ENCODE data around the gene DUSP5.
A peak's percentile ranks its signal among the peaks of the same experiment; 100 is the strongest.

The DUSP5 gene

GRCh38 chr10:110502851-110503301 lies 5.2 kb downstream of the DUSP5 start:
- H3K4me3 ChIP-seq (ENCODE audit: low read depth, low read length), result no peak overlapping the region
- H3K36me3 ChIP-seq, result peaks cover 55% of the 10 kb centered on the region
- no peaks in the 10 kb centered on the region for H3K27me3 ChIP-seq (ENCODE audit: insufficient read depth, low read depth, severe bottlenecking)
- peak overlapping the region; percentile 50 for H3K27ac ChIP-seq
- TF ChIP-seq CTCF (IDR thresholded peaks at IDR 0.05; ENCODE audit: low read depth, low read length), result no peak
- no peak for DNase-seq
- no peaks in the 10 kb centered on the region for H3K9me3 ChIP-seq (ENCODE audit: severe bottlenecking)

GRCh38 chr10:110503528-110504110 lies 5.9 kb downstream of the DUSP5 start:
- no peak for DNase-seq
- Histone ChIP-seq H3K27ac (peak overlapping the region; percentile 34; the same call in 1 of the 2 replicates), H3K27me3 (ENCODE audit: insufficient read depth, low read depth, severe bottlenecking) (no peaks in the 10 kb centered on the region), H3K36me3 (peaks cover 63% of the 10 kb centered on the region), H3K4me3 (ENCODE audit: low read depth, low read length) (no peak overlapping the region), H3K9me3 (ENCODE audit: severe bottlenecking) (no peaks in the 10 kb centered on the region)
- no peak for TF ChIP-seq CTCF (IDR thresholded peaks at IDR 0.05; ENCODE audit: low read depth, low read length)

GRCh38 chr10:110504111-110504735 lies 6.5 kb downstream of the DUSP5 start:
- peaks cover 69% of the 10 kb centered on the region for H3K36me3 ChIP-seq
- H3K4me3 ChIP-seq (ENCODE audit: low read depth, low read length), result no peak overlapping the region
- H3K9me3 ChIP-seq (ENCODE audit: severe bottlenecking), result no peaks in the 10 kb centered on the region
- H3K27ac ChIP-seq, result peak overlapping the region; percentile 34
- TF ChIP-seq CTCF (IDR thresholded peaks at IDR 0.05; ENCODE audit: low read depth, low read length), result no peak
- no peaks in the 10 kb centered on the region for H3K27me3 ChIP-seq (ENCODE audit: insufficient read depth, low read depth, severe bottlenecking)
- no peak for DNase-seq

- Histone ChIP-seq H3K4me3 (ENCODE audit: low read depth, low read length) (no peak overlapping the region), H3K36me3 (peaks cover 77% of the 10 kb centered on the region), H3K27ac (no peak overlapping the region)
These were observed 7.5 kb downstream of the DUSP5 start for GRCh38 chr10:110505130-110505770.

GRCh38 chr10:110506448-110506847 lies 8.7 kb downstream of the DUSP5 start:
- Histone ChIP-seq H3K4me3 (ENCODE audit: low read depth, low read length) (no peak overlapping the region), H3K9me3 (ENCODE audit: severe bottlenecking) (no peaks in the 10 kb centered on the region), H3K27me3 (ENCODE audit: insufficient read depth, low read depth, severe bottlenecking) (no peaks in the 10 kb centered on the region), H3K36me3 (peaks cover 89% of the 10 kb centered on the region), H3K27ac (no peak overlapping the region)
- no peak for DNase-seq
- no peak for TF ChIP-seq CTCF (IDR thresholded peaks at IDR 0.05; ENCODE audit: low read depth, low read length)

More at GRCh38 chr10:110505130-110505770, 7.5 kb downstream of the DUSP5 start:
- no peak for DNase-seq
- Histone ChIP-seq H3K9me3 (ENCODE audit: severe bottlenecking) (no peaks in the 10 kb centered on the region), H3K27me3 (ENCODE audit: insufficient read depth, low read depth, severe bottlenecking) (no peaks in the 10 kb centered on the region)
- no peak for TF ChIP-seq CTCF (IDR thresholded peaks at IDR 0.05; ENCODE audit: low read depth, low read length)
